ENCODE results near the gene PTH2R.
"Not testable (repeated sequence)": the region's sequence is repeated elsewhere in the genome, so short reads cannot be mapped to it uniquely, and the experiment has no call there.

PTH2R gene

GRCh38 chr2:208384637-208385036 is 22.0 kb upstream of the PTH2R start:
- no peak for DNase-seq (ENCODE audit: low read depth)
- no peak overlapping the region for H3K4me3 ChIP-seq (ENCODE audit: low read depth, low read length)

- H3K4me3 ChIP-seq (ENCODE audit: low read depth, low read length): no peak overlapping the region
- no peak for DNase-seq (ENCODE audit: low read depth)
These were observed 20.1 kb upstream of the PTH2R start for GRCh38 chr2:208386541-208386940.

DNA sequence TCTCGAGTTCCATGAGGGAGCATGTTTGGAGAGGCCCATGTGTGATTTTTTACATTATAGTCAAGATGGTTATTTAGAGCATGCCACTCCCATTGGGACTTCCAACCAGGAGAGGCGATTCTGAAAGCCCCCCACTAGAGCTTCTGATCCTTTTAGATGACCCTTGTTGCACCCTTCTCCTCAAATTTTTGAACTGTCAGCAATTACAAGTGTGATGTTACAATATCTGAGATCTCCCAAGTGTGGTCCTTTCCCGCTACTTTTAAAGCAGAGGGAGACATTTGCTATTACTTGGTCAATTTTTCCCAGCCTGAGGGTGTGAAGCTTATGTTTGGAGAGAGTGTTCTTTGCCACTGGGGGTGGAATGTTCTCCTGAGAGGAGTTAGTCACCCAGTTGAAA is 16.7 kb upstream of the PTH2R start:
- DNase-seq (ENCODE audit: low read depth): no peak
- no peak overlapping the region for H3K4me3 ChIP-seq (ENCODE audit: low read depth, low read length)

DNA sequence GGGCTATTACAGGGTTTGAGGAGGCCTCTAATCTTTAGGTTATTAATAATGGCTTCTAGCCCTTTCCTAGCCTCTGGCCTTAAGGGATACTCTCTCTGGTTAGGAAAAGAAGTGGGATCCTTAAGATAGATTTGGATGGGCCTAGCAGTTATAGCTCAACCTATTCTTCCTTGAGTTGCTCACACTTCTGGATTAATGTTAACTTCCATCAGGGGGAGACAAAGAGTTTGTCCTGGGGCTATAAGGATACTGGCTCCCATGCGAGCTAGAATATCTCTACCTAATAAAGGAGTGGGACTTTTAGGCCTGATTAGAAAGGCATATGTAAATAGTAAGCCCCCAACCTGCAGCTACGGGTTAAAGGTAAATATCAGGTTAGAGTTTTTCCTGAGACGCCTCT is 14.3 kb upstream of the PTH2R start:
- no peak overlapping the region for H3K4me3 ChIP-seq (ENCODE audit: low read depth, low read length)
- no peak for DNase-seq (ENCODE audit: low read depth)

- H3K4me3 ChIP-seq (ENCODE audit: low read depth, low read length); DNase-seq (ENCODE audit: low read depth): not testable (repeated sequence)
These were observed 9.8 kb upstream of the PTH2R start for GRCh38 chr2:208396796-208397195.

- DNase-seq (ENCODE audit: low read depth): no peak
- no peak overlapping the region for H3K4me3 ChIP-seq (ENCODE audit: low read depth, low read length)
These were observed 7.4 kb upstream of the PTH2R start for GRCh38 chr2:208399201-208399600.

- no peak overlapping the region for H3K4me3 ChIP-seq (ENCODE audit: low read depth, low read length)
- no peak for DNase-seq (ENCODE audit: low read depth)
These were observed 1.1 kb downstream of the PTH2R start for GRCh38 chr2:208407667-208408066.

DNA sequence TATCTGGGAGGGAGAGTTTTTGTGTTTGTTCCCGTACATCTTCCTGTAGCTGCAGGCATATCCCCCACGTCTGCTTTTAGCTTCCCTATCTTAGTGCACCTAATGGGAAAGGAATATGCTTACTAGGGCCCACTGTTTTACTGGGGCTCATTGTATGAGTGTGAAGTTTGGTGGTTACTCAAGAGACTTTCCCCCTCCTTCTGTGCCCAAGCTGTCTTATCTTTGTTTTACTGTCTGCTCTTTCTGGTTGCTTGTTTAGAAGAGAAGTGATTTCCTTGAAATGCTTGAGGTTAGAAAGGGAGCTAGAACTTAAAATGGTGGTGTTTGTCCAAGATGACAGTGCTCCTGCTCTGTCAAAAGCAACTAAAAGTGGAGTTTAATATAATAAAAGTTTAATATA is 7.3 kb downstream of the PTH2R start:
- no peak for DNase-seq (ENCODE audit: low read depth)
- no peak overlapping the region for H3K4me3 ChIP-seq (ENCODE audit: low read depth, low read length)

GRCh38 chr2:208415255-208415654 is 8.7 kb downstream of the PTH2R start:
- no peak for DNase-seq (ENCODE audit: low read depth)

DNA sequence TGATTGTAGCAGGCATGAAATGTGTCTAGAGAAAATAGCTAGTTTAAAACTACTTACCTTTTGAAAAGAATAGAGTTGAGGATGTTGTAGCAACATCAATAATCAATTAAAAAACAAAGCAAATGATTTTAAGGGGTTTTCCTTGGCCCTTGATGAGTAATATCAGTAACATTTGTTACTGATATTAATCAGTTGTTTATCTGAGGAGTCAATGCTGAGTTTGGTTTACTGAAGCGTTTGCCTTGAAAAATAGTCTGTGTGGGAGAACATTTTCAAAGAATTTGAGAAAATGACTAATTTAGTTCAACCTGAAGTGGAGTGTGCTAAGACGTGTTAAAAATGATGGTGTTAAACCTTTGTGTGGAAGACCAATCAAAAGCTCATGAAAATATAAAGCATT is 9.3 kb downstream of the PTH2R start:
- no peak overlapping the region for H3K4me3 ChIP-seq (ENCODE audit: low read depth, low read length)
- DNase-seq (ENCODE audit: low read depth): no peak

More at GRCh38 chr2:208415255-208415654, 8.7 kb downstream of the PTH2R start:
- no peak overlapping the region for H3K4me3 ChIP-seq (ENCODE audit: low read depth, low read length)

DNA sequence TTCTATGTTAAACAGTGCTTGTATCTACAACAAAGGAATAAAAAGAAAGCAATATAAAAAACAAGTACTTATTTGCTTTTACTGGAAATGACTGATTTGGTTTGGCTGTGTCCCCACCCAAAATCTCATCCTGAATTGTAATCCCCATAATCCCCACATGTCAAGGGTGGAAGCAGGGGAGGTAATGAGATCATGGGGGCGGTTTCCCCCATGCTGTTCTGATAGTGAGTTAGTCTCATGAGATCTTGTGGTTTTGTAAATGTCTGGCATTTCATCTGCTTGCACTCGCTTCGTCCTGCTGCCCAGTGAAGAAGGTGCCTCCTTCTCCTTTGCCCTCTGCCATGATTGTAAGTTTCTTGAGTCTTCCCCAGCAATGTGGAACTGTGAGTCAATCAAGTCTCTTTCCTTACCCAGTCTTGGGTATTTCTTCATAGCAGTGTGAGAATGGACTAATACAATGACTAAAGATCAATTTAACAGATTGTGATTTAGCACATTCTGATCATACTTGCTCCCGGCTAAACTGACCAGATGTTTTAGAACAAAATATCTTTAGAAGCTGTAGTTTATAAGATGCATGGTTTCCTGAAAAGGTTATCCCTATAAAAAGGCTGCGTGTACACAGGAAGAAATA is 19.9 kb downstream of the PTH2R start:
- no peak for DNase-seq (ENCODE audit: low read depth)
- no peak overlapping the region for H3K4me3 ChIP-seq (ENCODE audit: low read depth, low read length)

DNA sequence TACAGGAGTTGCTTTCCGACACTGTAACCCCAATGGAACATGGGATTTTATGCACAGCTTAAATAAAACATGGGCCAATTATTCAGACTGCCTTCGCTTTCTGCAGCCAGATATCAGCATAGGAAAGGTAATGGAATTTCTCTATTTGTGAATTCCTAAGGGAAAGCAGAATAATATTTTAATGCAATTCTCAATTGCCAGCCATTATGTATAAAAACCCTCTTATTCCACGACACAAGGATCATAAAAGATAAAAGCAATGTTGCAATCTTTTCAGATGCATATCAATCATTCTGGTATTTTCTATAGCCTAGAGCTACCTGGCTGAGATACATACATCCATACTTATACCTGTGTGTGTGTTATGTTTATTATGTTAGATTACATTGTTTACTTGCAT is 31.2 kb downstream of the PTH2R start:
- no peak overlapping the region for H3K4me3 ChIP-seq (ENCODE audit: low read depth, low read length)
- no peak for DNase-seq (ENCODE audit: low read depth)

- no peak for DNase-seq (ENCODE audit: low read depth)
- H3K4me3 ChIP-seq (ENCODE audit: low read depth, low read length): no peak overlapping the region
These were observed 34.1 kb downstream of the PTH2R start for GRCh38 chr2:208440716-208441115.

DNA sequence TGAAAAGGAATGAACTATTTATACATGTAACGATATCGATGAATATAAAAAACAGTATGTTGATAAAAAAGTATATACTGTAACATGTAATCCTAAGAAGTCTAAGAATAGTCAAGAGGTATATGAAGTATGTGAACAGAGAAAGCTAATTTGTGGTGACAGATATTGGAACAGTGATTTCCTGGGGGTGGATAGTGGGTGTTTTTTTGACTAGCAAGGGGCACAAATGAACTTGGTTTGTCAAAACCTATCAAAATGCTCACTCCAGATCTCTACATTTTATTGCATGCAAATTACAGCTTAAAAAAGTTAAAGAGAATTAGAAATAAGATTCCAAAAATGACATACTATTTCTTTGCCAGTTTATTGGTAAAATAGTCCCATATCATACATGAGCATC is 35.4 kb downstream of the PTH2R start:
- DNase-seq (ENCODE audit: low read depth): no peak
- H3K4me3 ChIP-seq (ENCODE audit: low read depth, low read length): no peak overlapping the region

- not testable (repeated sequence) for H3K4me3 ChIP-seq (ENCODE audit: low read depth, low read length); DNase-seq (ENCODE audit: low read depth)
These were observed 40.9 kb downstream of the PTH2R start for GRCh38 chr2:208447447-208447846.

DNA sequence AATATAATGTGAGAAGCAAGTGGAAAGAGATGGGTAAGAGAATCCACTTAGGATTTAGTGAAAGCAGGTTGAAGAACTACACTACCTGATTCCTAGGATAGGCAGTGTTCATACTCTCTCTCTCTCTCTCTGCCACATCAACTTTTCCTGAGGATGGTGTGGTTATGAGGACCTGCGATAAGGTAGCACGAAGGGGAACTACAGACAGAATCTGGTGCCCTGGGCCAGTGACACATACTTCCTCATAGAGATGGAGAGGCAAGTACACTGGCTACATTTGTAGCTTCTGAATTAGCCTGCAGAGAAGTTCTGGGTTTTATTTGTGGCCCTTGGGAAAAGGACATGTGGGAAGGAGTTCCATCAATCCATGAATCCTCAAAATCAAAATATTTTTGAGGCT is 44.5 kb downstream of the PTH2R start:
- DNase-seq (ENCODE audit: low read depth): no peak
- H3K4me3 ChIP-seq (ENCODE audit: low read depth, low read length): no peak overlapping the region

GRCh38 chr2:208454861-208455260 is 48.3 kb downstream of the PTH2R start:
- no peak overlapping the region for H3K4me3 ChIP-seq (ENCODE audit: low read depth, low read length)
- no peak for DNase-seq (ENCODE audit: low read depth)

- H3K4me3 ChIP-seq (ENCODE audit: low read depth, low read length): no peak overlapping the region
- DNase-seq (ENCODE audit: low read depth): no peak
These were observed 57.1 kb downstream of the PTH2R start for GRCh38 chr2:208463721-208464120.

- H3K4me3 ChIP-seq (ENCODE audit: low read depth, low read length): no peak overlapping the region
- no peak for DNase-seq (ENCODE audit: low read depth)
These were observed 57.6 kb downstream of the PTH2R start for GRCh38 chr2:208464205-208464604.

- no peak overlapping the region for H3K4me3 ChIP-seq (ENCODE audit: low read depth, low read length)
- no peak for DNase-seq (ENCODE audit: low read depth)
These were observed 59.7 kb downstream of the PTH2R start for GRCh38 chr2:208466151-208466919.

GRCh38 chr2:208466920-208467298 is 60.3 kb downstream of the PTH2R start:
- no peak for DNase-seq (ENCODE audit: low read depth)
- H3K4me3 ChIP-seq (ENCODE audit: low read depth, low read length): no peak overlapping the region

Data from skeletal muscle cell (primary cell).